ENCODE data around the gene TTC1.
A peak's percentile ranks its signal among the peaks of the same experiment; 100 is the strongest.
"Not testable (repeated sequence)": the region's sequence is repeated elsewhere in the genome, so short reads cannot be mapped to it uniquely, and the experiment has no call there.

Gene TTC1, protein sequence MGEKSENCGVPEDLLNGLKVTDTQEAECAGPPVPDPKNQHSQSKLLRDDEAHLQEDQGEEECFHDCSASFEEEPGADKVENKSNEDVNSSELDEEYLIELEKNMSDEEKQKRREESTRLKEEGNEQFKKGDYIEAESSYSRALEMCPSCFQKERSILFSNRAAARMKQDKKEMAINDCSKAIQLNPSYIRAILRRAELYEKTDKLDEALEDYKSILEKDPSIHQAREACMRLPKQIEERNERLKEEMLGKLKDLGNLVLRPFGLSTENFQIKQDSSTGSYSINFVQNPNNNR

DNA sequence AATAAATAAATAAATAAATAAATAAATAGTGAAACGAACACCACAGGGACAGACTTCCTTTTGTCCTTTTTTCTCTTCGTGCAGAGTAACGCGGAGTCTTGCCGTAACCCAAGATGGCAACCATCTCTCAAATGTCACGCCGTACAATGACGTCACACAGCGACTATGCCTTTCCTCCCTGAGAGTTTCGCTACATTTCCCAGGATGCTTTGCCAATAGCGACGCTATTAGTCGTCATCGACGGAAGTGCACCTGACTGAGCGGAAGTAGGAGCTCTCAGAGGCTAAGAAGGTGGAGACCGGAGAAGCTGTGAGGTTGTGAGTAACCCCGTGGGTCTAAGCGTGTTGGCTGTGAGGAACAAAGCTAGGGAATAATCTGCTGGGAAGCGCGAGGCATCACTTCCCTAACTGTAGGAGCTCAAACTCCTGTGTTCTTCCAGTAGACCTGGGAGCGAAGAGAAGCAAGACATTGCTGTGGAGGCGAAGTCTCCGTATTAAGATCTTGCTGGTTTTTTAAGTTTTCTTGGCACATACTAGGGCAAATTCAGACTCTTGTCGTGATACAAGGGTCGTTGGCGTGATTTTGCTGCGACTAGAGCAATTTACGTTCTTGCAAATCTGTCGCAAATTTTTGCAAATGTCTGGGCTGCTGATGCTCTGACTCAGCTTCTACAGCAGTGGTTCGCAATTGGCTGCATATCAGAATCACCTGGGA, at the start of gene TTC1:
TTC1 (plus strand) TSS at position 263 of the 714 bp plus-strand sequence. CDS start 1,390 bp downstream, outside the sequence.
- Histone ChIP-seq H3K9me3 (ENCODE audit: control insufficient read depth, insufficient read depth, low read depth, low read length) (no peaks in the 10 kb centered on the region), H3K9ac (ENCODE audit: low read length) (peak within 1 kb of the TSS; percentile 89), H3K27me3 (ENCODE audit: control insufficient read depth, insufficient read depth, low read length) (no peaks in the 10 kb centered on the region), H3K4me1 (ENCODE audit: control insufficient read depth, insufficient read depth, low read length) (no peaks in the 10 kb centered on the region), H3K4me3 (ENCODE audit: low read depth, low read length) (peak within 1 kb of the TSS; percentile 92), H3K27ac (ENCODE audit: low read depth, low read length) (peak within 1 kb of the TSS; percentile 72), H3K36me3 (ENCODE audit: control insufficient read depth, insufficient read depth, low read length) (peaks cover 32% of the 10 kb centered on the region)

DNA sequence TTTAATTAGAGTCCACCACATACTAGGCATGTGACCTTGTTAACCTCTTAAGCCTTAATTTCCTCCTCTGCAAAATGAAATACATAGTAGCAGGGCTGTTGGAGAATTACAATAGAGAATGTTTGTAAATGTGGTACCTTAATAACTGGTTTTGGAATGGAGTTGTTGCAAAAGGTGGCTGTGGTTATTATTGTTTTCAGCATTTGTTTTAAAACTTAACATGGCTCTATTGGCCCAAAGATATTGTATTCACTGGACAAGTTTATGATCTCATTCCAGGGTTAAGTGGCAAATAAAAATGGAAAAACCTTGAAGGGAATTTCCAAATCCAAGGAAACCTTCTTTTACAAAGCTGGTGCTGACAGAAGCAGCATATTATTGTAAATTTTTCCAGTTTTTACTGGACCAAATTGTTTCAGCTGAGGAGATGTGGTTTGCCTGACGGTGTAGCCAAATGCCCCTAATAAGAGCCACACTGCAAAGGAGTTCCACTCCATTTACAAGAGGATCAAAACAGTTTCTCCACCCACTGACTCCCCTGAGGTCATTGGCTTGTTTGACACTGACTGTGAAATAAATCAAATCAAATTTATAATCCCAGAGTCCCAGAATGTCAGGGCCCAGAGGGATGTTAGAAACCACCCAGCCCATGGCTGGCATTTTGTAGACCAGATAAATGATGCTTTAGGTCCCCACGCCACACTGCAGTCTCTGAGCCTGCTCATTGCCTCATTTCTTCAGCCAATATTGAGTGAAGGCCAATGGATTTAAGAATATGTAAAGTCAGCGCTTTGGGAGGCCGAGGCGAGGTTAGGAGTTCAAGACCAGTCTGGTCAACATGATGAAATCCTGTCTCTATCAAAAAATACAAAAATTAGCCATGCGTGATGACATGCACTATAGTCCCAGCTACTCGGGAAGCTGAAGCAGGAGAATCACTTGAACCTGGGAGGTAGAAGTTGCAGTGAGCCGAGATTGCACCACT, 47.5 kb upstream of the TTC1 start:
- H3K4me1 ChIP-seq (ENCODE audit: control insufficient read depth, insufficient read depth, low read length): no peaks in the 10 kb centered on the region
- H3K27ac ChIP-seq (ENCODE audit: low read depth, low read length): no peak overlapping the region
- no peak overlapping the region for H3K9ac ChIP-seq (ENCODE audit: low read length)
- H3K36me3 ChIP-seq (ENCODE audit: control insufficient read depth, insufficient read depth, low read length): no peaks in the 10 kb centered on the region
- no peak overlapping the region for H3K4me3 ChIP-seq (ENCODE audit: low read depth, low read length)
- no peaks in the 10 kb centered on the region for H3K27me3 ChIP-seq (ENCODE audit: control insufficient read depth, insufficient read depth, low read length)
- H3K9me3 ChIP-seq (ENCODE audit: control insufficient read depth, insufficient read depth, low read depth, low read length): no peaks in the 10 kb centered on the region

DNA sequence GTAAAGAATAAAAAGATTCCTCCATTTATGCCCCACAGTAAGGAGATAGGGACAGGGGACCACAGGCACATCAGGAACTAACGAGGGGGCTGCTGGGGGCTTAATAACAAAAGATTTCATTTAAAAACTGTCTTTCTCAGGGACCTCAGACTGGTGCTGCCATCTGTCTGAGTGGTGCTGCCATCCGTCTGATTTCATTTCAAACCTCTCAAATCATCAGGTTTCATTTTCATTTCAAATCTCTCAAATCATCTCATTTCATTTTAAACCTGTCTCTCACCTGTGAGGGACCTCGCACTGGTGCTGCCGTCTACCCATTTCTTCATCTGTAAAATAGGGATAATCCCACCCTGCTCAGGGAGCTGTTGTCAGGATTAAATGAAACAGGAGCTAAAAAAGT, 46.7 kb upstream of the TTC1 start:
- H3K27me3 ChIP-seq (ENCODE audit: control insufficient read depth, insufficient read depth, low read length): no peaks in the 10 kb centered on the region
- H3K9ac ChIP-seq (ENCODE audit: low read length): no peak overlapping the region
- no peaks in the 10 kb centered on the region for H3K36me3 ChIP-seq (ENCODE audit: control insufficient read depth, insufficient read depth, low read length)
- no peak overlapping the region for H3K4me3 ChIP-seq (ENCODE audit: low read depth, low read length)
- H3K27ac ChIP-seq (ENCODE audit: low read depth, low read length): no peak overlapping the region
- H3K4me1 ChIP-seq (ENCODE audit: control insufficient read depth, insufficient read depth, low read length): no peaks in the 10 kb centered on the region
- H3K9me3 ChIP-seq (ENCODE audit: control insufficient read depth, insufficient read depth, low read depth, low read length): no peaks in the 10 kb centered on the region

DNA sequence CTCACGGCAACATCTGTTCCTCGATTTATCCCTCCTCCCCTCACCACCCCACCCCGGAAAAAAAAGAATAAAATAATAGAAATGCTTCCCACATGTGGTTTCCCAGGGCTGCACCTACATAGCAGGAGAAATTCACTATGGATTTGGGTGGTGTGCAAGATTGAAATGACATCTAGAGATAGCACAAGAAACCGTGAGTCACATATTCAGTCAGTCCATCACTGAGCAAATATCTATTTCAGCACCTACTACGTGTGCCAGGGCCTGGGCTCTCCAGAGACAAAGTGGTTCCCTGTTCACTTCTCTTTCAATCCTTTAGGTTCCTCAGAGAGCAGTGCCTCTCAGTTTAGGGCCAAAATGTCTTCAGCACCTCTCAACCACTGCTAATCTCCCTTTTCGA, 45.0 kb upstream of the TTC1 start:
- Histone ChIP-seq H3K9me3 (ENCODE audit: control insufficient read depth, insufficient read depth, low read depth, low read length) (no peaks in the 10 kb centered on the region), H3K36me3 (ENCODE audit: control insufficient read depth, insufficient read depth, low read length) (no peaks in the 10 kb centered on the region), H3K4me3 (ENCODE audit: low read depth, low read length) (no peak overlapping the region), H3K4me1 (ENCODE audit: control insufficient read depth, insufficient read depth, low read length) (no peaks in the 10 kb centered on the region), H3K9ac (ENCODE audit: low read length) (no peak overlapping the region), H3K27me3 (ENCODE audit: control insufficient read depth, insufficient read depth, low read length) (peaks cover 6% of the 10 kb centered on the region; the same call in 1 of the 2 replicates), H3K27ac (ENCODE audit: low read depth, low read length) (no peak overlapping the region)

DNA sequence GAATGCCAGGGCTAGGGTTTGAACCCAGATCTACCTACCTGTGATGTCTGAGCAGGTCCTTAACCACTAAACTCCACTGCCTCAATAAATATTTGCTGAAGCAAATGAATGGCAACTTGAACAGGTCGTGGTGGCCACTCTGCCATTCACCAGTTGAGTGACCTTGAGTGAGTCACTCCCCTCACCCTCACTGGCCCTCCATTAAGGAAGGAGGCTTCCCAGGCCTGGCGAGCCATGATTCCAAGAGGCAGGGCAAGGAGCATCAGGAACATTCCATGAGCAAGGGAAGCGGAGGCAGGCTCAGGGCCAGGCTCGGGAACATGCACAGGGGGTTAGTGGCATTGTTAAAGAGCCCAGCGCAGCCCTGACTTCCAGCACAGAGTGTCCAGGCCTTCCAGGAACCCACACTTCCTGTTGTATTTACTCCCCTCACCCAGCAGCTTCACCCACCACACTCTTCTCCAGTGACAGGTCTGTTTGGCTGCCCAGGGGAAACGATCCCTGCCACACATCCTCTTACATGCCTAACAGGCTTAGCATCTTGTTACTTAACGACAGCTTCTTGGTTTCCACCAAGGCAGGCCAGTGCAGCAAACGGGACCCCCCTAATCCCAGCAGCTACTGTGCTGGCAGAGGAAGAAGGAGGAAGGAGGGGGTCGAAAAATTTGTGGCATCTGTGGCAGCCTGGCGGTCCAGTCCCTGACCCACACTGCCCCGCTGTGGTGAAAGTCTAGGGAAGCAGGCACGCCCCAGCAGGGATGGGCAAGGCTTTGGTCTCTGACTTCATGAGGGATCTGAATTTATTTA, 43.7 kb upstream of the TTC1 start:
- H3K27me3 ChIP-seq (ENCODE audit: control insufficient read depth, insufficient read depth, low read length): peaks cover 15% of the 10 kb centered on the region
- no peak overlapping the region for H3K9ac ChIP-seq (ENCODE audit: low read length)
- H3K9me3 ChIP-seq (ENCODE audit: control insufficient read depth, insufficient read depth, low read depth, low read length): no peaks in the 10 kb centered on the region
- no peak overlapping the region for H3K27ac ChIP-seq (ENCODE audit: low read depth, low read length)
- no peaks in the 10 kb centered on the region for H3K36me3 ChIP-seq (ENCODE audit: control insufficient read depth, insufficient read depth, low read length)
- H3K4me1 ChIP-seq (ENCODE audit: control insufficient read depth, insufficient read depth, low read length): no peaks in the 10 kb centered on the region
- H3K4me3 ChIP-seq (ENCODE audit: low read depth, low read length): no peak overlapping the region

DNA sequence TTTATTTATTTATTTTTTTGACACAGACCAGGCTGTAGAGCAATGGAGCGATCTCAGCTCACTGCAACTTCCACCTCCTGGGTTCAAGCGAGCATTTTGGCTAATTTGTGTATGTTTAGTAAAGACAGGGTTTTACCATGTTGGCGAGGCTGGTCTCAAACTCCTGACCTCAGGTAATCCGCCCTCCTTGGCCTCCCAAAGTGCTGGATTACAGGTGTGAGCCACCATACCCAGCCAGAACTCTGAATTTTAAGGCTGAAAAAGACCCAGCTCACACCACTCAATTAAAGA, 43.2 kb upstream of the TTC1 start:
- H3K27me3 ChIP-seq (ENCODE audit: control insufficient read depth, insufficient read depth, low read length): peaks cover 20% of the 10 kb centered on the region

DNA sequence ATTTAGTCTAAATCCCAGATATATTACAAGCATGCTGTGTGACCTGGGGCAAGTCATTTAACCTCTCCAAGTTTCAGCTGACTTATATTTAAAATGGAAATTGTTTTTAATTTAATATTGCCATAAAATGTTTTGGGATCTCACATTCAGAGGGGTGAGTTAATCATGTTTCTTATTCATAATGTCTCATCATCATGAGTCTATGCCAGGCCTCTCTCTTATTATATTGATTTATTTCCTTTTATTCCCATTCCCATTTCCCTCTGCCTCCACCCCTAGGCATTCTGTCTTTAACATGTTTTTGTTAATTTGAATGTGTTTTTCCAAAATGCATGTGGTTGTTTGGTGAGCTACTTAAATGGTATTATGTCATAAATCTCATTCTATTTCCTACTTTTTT, 39.0 kb upstream of the TTC1 start:
- Histone ChIP-seq H3K4me3 (ENCODE audit: low read depth, low read length) (no peak overlapping the region), H3K9me3 (ENCODE audit: control insufficient read depth, insufficient read depth, low read depth, low read length) (no peaks in the 10 kb centered on the region), H3K27ac (ENCODE audit: low read depth, low read length) (no peak overlapping the region), H3K27me3 (ENCODE audit: control insufficient read depth, insufficient read depth, low read length) (peaks cover 56% of the 10 kb centered on the region), H3K36me3 (ENCODE audit: control insufficient read depth, insufficient read depth, low read length) (no peaks in the 10 kb centered on the region), H3K4me1 (ENCODE audit: control insufficient read depth, insufficient read depth, low read length) (peaks cover 8% of the 10 kb centered on the region; the same call in 1 of the 2 replicates), H3K9ac (ENCODE audit: low read length) (no peak overlapping the region)

More for the DNA sequence above, 43.2 kb upstream of the TTC1 start:
- not testable (repeated sequence) for H3K4me3 ChIP-seq (ENCODE audit: low read depth, low read length); H3K4me1 ChIP-seq (ENCODE audit: control insufficient read depth, insufficient read depth, low read length); H3K9ac ChIP-seq (ENCODE audit: low read length); H3K36me3 ChIP-seq (ENCODE audit: control insufficient read depth, insufficient read depth, low read length); H3K9me3 ChIP-seq (ENCODE audit: control insufficient read depth, insufficient read depth, low read depth, low read length); H3K27ac ChIP-seq (ENCODE audit: low read depth, low read length)

DNA sequence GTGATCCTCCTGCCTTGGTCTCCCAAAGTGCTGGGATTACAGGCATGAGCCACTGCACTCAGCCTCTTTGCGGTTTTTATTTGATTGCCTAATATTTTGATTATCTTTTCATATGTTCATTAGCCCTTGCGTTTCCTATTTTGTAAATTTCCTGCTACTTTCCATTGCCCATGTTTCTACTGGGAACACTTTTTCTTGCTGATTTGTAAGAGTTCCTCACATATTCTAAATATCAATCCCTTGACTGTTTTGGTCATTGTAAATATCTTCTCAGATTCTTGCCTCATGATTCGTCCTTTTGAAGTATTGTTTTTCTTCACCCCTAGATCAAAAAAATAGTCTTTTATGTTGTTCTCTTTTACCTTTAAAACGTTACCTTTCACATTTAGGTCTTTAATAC, 37.9 kb upstream of the TTC1 start:
- no peaks in the 10 kb centered on the region for H3K36me3 ChIP-seq (ENCODE audit: control insufficient read depth, insufficient read depth, low read length)
- H3K9ac ChIP-seq (ENCODE audit: low read length): no peak overlapping the region
- H3K27ac ChIP-seq (ENCODE audit: low read depth, low read length): no peak overlapping the region
- H3K4me3 ChIP-seq (ENCODE audit: low read depth, low read length): no peak overlapping the region
- H3K9me3 ChIP-seq (ENCODE audit: control insufficient read depth, insufficient read depth, low read depth, low read length): no peaks in the 10 kb centered on the region
- peaks cover 8% of the 10 kb centered on the region; the same call in 1 of the 2 replicates for H3K4me1 ChIP-seq (ENCODE audit: control insufficient read depth, insufficient read depth, low read length)
- H3K27me3 ChIP-seq (ENCODE audit: control insufficient read depth, insufficient read depth, low read length): peaks cover 61% of the 10 kb centered on the region

DNA sequence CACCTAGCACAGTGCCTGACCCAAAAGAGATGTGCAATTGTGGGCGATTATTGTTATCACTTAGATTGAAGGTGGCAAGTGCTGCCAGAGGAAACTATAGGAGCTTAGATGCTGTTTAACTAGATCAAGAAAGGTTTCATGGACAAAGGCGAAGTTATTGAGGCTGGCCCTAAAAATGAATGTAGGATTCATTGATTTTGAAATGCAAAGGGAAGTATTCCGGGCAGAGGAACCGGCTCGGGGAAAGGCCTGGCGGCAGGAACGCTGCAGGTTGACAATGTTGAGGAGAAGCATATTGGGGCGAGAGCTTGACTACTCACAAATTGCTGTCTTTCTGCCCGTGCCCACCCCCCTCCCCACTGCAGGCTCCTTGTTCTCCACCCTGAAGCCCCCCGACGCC, 37.4 kb upstream of the TTC1 start:
- peaks cover 61% of the 10 kb centered on the region for H3K27me3 ChIP-seq (ENCODE audit: control insufficient read depth, insufficient read depth, low read length)
- no peaks in the 10 kb centered on the region for H3K9me3 ChIP-seq (ENCODE audit: control insufficient read depth, insufficient read depth, low read depth, low read length)
- peak overlapping the region; percentile 48 for H3K4me3 ChIP-seq (ENCODE audit: low read depth, low read length)
- H3K9ac ChIP-seq (ENCODE audit: low read length): peak overlapping the region; percentile 17
- no peak overlapping the region for H3K27ac ChIP-seq (ENCODE audit: low read depth, low read length)
- H3K4me1 ChIP-seq (ENCODE audit: control insufficient read depth, insufficient read depth, low read length): peaks cover 8% of the 10 kb centered on the region; the same call in 1 of the 2 replicates
- no peaks in the 10 kb centered on the region for H3K36me3 ChIP-seq (ENCODE audit: control insufficient read depth, insufficient read depth, low read length)

DNA sequence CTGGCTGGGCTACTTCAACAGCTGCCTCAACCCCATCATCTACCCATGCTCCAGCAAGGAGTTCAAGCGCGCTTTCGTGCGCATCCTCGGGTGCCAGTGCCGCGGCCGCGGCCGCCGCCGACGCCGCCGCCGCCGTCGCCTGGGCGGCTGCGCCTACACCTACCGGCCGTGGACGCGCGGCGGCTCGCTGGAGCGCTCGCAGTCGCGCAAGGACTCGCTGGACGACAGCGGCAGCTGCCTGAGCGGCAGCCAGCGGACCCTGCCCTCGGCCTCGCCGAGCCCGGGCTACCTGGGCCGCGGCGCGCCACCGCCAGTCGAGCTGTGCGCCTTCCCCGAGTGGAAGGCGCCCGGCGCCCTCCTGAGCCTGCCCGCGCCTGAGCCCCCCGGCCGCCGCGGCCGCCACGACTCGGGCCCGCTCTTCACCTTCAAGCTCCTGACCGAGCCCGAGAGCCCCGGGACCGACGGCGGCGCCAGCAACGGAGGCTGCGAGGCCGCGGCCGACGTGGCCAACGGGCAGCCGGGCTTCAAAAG, 36.9 kb upstream of the TTC1 start:
- peaks cover 8% of the 10 kb centered on the region; the same call in 1 of the 2 replicates for H3K4me1 ChIP-seq (ENCODE audit: control insufficient read depth, insufficient read depth, low read length)
- no peaks in the 10 kb centered on the region for H3K9me3 ChIP-seq (ENCODE audit: control insufficient read depth, insufficient read depth, low read depth, low read length)
- peak overlapping the region; percentile 17 for H3K9ac ChIP-seq (ENCODE audit: low read length)
- no peaks in the 10 kb centered on the region for H3K36me3 ChIP-seq (ENCODE audit: control insufficient read depth, insufficient read depth, low read length)
- H3K4me3 ChIP-seq (ENCODE audit: low read depth, low read length): peak overlapping the region; percentile 48
- peaks cover 63% of the 10 kb centered on the region for H3K27me3 ChIP-seq (ENCODE audit: control insufficient read depth, insufficient read depth, low read length)
- no peak overlapping the region for H3K27ac ChIP-seq (ENCODE audit: low read depth, low read length)
